ENCODE results near the gene EVL.
"Not testable (repeated sequence)": the region's sequence is repeated elsewhere in the genome, so short reads cannot be mapped to it uniquely, and the experiment has no call there.

The EVL gene

DNA sequence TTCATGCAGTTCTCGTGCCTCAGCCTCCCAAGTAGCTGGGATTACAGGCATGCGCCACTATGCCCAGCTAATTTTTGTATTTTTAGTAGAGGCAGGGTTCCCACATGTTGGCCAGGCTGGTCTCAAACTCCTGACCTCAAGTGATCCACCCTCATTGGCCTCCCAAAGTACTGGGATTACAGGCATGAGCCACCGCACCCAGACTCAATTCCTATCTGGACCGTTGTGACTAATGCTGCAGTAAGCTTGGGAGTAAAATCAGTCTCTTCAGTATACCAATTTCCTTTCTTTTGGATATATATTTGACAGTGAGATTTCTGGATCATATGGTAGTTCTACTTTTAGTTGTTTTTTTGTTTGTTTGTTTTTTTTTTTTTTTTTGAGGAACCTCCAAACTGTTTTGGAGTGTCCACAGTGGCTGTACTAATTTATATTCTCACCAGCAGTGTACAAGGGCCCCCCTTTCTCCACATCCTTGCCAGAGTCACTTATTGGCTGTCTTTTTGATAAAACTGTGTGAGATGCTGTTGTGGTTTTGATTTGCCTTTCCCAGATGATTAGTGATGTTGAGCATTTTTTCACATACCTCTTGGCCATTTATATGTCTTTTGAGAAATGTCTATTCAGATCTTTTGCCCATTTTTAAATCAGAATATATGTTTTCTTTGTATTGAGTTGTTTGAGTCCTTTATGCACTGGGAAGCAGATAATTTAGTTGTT lies 37.3 kb upstream of the EVL start (continued):
- TF ChIP-seq, protein P1, sequence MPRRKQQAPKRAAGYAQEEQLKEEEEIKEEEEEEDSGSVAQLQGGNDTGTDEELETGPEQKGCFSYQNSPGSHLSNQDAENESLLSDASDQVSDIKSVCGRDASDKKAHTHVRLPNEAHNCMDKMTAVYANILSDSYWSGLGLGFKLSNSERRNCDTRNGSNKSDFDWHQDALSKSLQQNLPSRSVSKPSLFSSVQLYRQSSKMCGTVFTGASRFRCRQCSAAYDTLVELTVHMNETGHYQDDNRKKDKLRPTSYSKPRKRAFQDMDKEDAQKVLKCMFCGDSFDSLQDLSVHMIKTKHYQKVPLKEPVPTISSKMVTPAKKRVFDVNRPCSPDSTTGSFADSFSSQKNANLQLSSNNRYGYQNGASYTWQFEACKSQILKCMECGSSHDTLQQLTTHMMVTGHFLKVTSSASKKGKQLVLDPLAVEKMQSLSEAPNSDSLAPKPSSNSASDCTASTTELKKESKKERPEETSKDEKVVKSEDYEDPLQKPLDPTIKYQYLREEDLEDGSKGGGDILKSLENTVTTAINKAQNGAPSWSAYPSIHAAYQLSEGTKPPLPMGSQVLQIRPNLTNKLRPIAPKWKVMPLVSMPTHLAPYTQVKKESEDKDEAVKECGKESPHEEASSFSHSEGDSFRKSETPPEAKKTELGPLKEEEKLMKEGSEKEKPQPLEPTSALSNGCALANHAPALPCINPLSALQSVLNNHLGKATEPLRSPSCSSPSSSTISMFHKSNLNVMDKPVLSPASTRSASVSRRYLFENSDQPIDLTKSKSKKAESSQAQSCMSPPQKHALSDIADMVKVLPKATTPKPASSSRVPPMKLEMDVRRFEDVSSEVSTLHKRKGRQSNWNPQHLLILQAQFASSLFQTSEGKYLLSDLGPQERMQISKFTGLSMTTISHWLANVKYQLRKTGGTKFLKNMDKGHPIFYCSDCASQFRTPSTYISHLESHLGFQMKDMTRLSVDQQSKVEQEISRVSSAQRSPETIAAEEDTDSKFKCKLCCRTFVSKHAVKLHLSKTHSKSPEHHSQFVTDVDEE (CRISPR knock-in tag; IDR thresholded peaks at IDR 0.05), result no peak

DNA sequence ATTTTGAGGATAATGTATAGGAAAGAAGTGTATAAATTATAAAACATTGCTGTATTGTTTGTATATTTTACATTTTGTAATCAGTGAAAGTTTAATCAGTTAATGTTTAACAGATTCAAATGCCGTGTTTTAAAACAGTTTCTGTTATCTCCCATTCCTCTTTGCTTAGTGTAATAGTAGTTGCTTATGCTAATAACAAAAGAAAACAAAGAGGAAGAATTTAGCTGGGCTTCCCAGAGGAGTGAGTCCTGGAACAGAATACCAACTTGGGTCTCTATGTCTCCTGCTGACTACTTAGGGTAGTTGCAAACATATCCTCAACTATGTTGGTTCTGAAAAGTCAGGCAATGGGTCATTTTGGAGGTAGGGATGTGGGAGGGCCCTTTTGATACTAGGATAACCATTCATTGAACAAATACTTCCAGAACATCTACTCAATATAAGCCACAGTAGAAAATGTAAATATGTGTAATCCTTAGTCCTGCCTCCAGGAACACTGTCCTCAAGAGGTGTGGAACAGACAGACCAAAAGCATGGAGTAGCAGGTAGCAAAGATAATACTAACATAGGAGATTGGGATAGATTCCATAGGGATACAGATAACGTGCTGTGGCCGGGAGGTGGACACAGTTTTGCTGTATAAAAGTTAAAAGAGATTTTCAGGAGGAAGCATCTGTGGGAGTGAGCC lies 36.1 kb upstream of the EVL start:
- no peak for ATAC-seq
- TF ChIP-seq, protein P2, sequence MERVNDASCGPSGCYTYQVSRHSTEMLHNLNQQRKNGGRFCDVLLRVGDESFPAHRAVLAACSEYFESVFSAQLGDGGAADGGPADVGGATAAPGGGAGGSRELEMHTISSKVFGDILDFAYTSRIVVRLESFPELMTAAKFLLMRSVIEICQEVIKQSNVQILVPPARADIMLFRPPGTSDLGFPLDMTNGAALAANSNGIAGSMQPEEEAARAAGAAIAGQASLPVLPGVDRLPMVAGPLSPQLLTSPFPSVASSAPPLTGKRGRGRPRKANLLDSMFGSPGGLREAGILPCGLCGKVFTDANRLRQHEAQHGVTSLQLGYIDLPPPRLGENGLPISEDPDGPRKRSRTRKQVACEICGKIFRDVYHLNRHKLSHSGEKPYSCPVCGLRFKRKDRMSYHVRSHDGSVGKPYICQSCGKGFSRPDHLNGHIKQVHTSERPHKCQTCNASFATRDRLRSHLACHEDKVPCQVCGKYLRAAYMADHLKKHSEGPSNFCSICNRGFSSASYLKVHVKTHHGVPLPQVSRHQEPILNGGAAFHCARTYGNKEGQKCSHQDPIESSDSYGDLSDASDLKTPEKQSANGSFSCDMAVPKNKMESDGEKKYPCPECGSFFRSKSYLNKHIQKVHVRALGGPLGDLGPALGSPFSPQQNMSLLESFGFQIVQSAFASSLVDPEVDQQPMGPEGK (CRISPR knock-in tag; IDR thresholded peaks at IDR 0.05; ENCODE audit: borderline replicate concordance), result no peak
- no peak for TF ChIP-seq ISL1 (CRISPR knock-in tag; IDR thresholded peaks at IDR 0.05)
- TF ChIP-seq SNAI2 (CRISPR knock-in tag; IDR thresholded peaks at IDR 0.05), result no peak
- TF ChIP-seq, protein P1 (CRISPR knock-in tag; IDR thresholded peaks at IDR 0.05), result no peak
- TF ChIP-seq BACH2 (CRISPR knock-in tag; IDR thresholded peaks at IDR 0.05; ENCODE audit: borderline replicate concordance), result no peak
- no peak for TF ChIP-seq ZNF70 (CRISPR knock-in tag; IDR thresholded peaks at IDR 0.05)
- TF ChIP-seq GLIS3 (CRISPR knock-in tag; IDR thresholded peaks at IDR 0.05), result no peak
- no peak for TF ChIP-seq PPARA (CRISPR knock-in tag; IDR thresholded peaks at IDR 0.05; ENCODE audit: borderline replicate concordance)
- TF ChIP-seq OSR1 (CRISPR knock-in tag; IDR thresholded peaks at IDR 0.05), result no peak
- TF ChIP-seq, protein P3, sequence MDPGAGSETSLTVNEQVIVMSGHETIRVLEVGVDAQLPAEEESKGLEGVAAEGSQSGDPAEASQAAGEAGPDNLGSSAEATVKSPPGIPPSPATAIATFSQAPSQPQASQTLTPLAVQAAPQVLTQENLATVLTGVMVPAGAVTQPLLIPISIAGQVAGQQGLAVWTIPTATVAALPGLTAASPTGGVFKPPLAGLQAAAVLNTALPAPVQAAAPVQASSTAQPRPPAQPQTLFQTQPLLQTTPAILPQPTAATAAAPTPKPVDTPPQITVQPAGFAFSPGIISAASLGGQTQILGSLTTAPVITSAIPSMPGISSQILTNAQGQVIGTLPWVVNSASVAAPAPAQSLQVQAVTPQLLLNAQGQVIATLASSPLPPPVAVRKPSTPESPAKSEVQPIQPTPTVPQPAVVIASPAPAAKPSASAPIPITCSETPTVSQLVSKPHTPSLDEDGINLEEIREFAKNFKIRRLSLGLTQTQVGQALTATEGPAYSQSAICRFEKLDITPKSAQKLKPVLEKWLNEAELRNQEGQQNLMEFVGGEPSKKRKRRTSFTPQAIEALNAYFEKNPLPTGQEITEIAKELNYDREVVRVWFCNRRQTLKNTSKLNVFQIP (CRISPR knock-in tag; IDR thresholded peaks at IDR 0.05; ENCODE audit: borderline replicate concordance, low read depth), result no peak

DNA sequence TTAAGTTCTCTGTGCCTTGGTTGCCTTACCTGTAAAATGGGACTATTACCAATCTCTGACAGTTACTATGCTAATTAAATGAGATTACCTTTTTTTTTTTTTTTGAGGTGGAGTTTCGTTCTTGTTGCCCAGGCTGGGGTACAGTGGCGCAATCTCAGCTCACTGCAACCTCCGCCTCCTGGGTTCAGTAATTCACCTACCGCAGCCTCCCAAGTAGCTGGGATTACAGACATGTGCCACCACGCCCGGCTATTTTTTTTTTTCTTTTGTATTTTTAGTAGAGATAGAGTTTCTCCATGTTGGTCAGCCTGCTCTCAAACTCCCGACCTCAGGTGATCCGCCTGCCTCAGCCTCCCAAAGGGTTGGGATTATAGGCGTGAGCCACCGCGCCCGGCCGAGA lies 35.2 kb upstream of the EVL start:
- not testable (repeated sequence) for ATAC-seq

DNA sequence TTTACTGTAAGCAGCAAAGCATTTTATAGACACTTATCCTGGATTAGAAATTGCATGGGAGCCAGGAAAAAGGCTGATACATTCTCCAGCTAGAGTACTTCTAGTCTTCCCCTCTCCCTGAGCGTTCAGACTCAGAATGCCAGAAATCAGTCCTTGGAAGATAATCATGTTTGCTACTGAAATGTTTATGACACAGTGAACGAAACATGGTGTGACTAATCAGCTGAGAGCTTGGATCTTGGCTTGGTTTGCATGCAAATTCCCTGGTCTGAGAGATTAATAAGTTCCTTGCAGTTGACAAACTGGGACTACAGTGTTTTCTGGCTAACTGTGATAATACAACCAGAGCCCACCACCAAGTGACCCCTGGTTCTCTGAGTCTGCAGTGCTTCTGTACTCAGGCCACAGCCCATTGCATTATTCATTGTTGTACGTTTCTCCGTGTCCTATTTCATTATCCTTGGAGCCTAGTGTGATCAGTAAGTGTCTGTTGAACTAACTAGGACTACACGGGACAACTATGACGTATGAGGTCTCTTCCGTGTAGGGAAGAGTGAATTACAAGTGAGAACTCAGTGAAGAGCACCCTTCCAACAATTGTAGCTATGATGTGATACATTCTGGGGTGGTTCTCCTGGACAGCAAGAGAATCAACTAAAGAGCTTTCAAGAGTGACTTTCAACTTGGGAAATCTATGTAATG lies 34.6 kb upstream of the EVL start:
- ATAC-seq, result peak; percentile 43
- TF ChIP-seq ISL1 (CRISPR knock-in tag; IDR thresholded peaks at IDR 0.05) (no peak), ARNTL (CRISPR knock-in tag; IDR thresholded peaks at IDR 0.05; ENCODE audit: borderline replicate concordance, low read depth) (no peak), RARB (CRISPR knock-in tag; IDR thresholded peaks at IDR 0.05) (no peak), SNAI2 (CRISPR knock-in tag; IDR thresholded peaks at IDR 0.05) (no peak), CSDC2 (CRISPR knock-in tag; IDR thresholded peaks at IDR 0.05) (no peak), ZNF70 (CRISPR knock-in tag; IDR thresholded peaks at IDR 0.05) (no peak), PPARA (CRISPR knock-in tag; IDR thresholded peaks at IDR 0.05; ENCODE audit: borderline replicate concordance) (no peak)
- TF ChIP-seq, protein P4, sequence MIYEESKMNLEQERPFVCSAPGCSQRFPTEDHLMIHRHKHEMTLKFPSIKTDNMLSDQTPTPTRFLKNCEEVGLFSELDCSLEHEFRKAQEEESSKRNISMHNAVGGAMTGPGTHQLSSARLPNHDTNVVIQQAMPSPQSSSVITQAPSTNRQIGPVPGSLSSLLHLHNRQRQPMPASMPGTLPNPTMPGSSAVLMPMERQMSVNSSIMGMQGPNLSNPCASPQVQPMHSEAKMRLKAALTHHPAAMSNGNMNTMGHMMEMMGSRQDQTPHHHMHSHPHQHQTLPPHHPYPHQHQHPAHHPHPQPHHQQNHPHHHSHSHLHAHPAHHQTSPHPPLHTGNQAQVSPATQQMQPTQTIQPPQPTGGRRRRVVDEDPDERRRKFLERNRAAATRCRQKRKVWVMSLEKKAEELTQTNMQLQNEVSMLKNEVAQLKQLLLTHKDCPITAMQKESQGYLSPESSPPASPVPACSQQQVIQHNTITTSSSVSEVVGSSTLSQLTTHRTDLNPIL (CRISPR knock-in tag; IDR thresholded peaks at IDR 0.05; ENCODE audit: low read depth), result no peak
- TF ChIP-seq, protein P3 (CRISPR knock-in tag; IDR thresholded peaks at IDR 0.05; ENCODE audit: borderline replicate concordance, low read depth), result no peak

Measured in SK-N-SH treated with all-trans-retinoic acid at 6 μM for 48 hours (cell line).